HG02798 (cell line): ENCODE results near the gene TMEM43.

ENCODE experiments used
- ATAC-seq: cut with Tn5 transposase; IDR thresholded peaks from one replicate; pipeline ENCODE4 v1.9.1; 2021; ENCODE audit warnings: mild to moderate bottlenecking; ENCODE audit not compliant: unreplicated experiment, poor library complexity

Gene TMEM43

GRCh38 chr3:14150078-14150477 is 25.2 kb downstream of the TMEM43 start:
- ATAC-seq: no peak

- ATAC-seq: no peak
Observed at GRCh38 chr3:14150491-14151230, 25.8 kb downstream of the TMEM43 start.

GRCh38 chr3:14151471-14152083 is 26.7 kb downstream of the TMEM43 start:
- no peak for ATAC-seq

- ATAC-seq: no peak
Observed at GRCh38 chr3:14152233-14152962, 27.5 kb downstream of the TMEM43 start.

- no peak for ATAC-seq
Observed at GRCh38 chr3:14152963-14153355, 28.1 kb downstream of the TMEM43 start.

- no peak for ATAC-seq
Observed at GRCh38 chr3:14153663-14154062, 28.8 kb downstream of the TMEM43 start.

- no peak for ATAC-seq
Observed at GRCh38 chr3:14154276-14154675, 29.4 kb downstream of the TMEM43 start.

GRCh38 chr3:14154895-14155440 is 30.1 kb downstream of the TMEM43 start:
- no peak for ATAC-seq

GRCh38 chr3:14156201-14156600 is 31.3 kb downstream of the TMEM43 start:
- ATAC-seq: no peak

GRCh38 chr3:14156843-14157561 is 32.1 kb downstream of the TMEM43 start:
- ATAC-seq: no peak

GRCh38 chr3:14157951-14158350 is 33.1 kb downstream of the TMEM43 start:
- no peak for ATAC-seq

GRCh38 chr3:14158370-14158769 is 33.5 kb downstream of the TMEM43 start:
- no peak for ATAC-seq

GRCh38 chr3:14159426-14159825 is 34.6 kb downstream of the TMEM43 start:
- ATAC-seq: no peak

GRCh38 chr3:14161282-14161681 is 36.4 kb downstream of the TMEM43 start:
- no peak for ATAC-seq

GRCh38 chr3:14162178-14162577 is 37.3 kb downstream of the TMEM43 start:
- ATAC-seq: no peak

GRCh38 chr3:14166877-14167603 is 42.2 kb downstream of the TMEM43 start:
- no peak for ATAC-seq

- ATAC-seq: no peak
Observed at GRCh38 chr3:14169435-14169834, 44.6 kb downstream of the TMEM43 start.

- no peak for ATAC-seq
Observed at GRCh38 chr3:14169871-14170270, 45.0 kb downstream of the TMEM43 start.

- no peak for ATAC-seq
Observed at GRCh38 chr3:14170531-14171159, 45.8 kb downstream of the TMEM43 start.
